Skeletal muscle satellite cell (primary cell): ENCODE measurements around the gene HOXC4.
"Not testable (repeated sequence)": the region's sequence is repeated elsewhere in the genome, so short reads cannot be mapped to it uniquely, and the experiment has no call there.

ENCODE experiments used
- H3K27me3 ChIP-seq: 2 replicates; pipeline ENCODE4 v1.7.0; 2013; ENCODE audit warnings: low read length; ENCODE audit not compliant: control insufficient read depth, insufficient read depth
- H3K36me3 ChIP-seq: 2 replicates; pipeline ENCODE4 v1.7.0; 2013; ENCODE audit warnings: mild to moderate bottlenecking, control low read depth, low read length; ENCODE audit not compliant: insufficient read depth
- H3K4me1 ChIP-seq: 2 replicates; pipeline ENCODE4 v1.7.0; 2013; ENCODE audit warnings: low read length; ENCODE audit not compliant: control insufficient read depth, insufficient read depth
- H3K4me2 ChIP-seq: 2 replicates; pipeline ENCODE4 v1.7.0; 2013; ENCODE audit warnings: mild to moderate bottlenecking, low read length
- H3K4me3 ChIP-seq: 2 replicates; pipeline ENCODE4 v1.7.0; 2013; ENCODE audit warnings: low read length
- H3K9ac ChIP-seq: 2 replicates; pipeline ENCODE4 v1.7.0; 2013; ENCODE audit warnings: mild to moderate bottlenecking, low read depth, low read length, moderate library complexity
- H3K9me3 ChIP-seq: replicated peaks from 2 replicates; pipeline ENCODE4 v1.7.0; 2013; ENCODE audit warnings: mild to moderate bottlenecking, control low read depth, low read length

The HOXC4 gene

DNA sequence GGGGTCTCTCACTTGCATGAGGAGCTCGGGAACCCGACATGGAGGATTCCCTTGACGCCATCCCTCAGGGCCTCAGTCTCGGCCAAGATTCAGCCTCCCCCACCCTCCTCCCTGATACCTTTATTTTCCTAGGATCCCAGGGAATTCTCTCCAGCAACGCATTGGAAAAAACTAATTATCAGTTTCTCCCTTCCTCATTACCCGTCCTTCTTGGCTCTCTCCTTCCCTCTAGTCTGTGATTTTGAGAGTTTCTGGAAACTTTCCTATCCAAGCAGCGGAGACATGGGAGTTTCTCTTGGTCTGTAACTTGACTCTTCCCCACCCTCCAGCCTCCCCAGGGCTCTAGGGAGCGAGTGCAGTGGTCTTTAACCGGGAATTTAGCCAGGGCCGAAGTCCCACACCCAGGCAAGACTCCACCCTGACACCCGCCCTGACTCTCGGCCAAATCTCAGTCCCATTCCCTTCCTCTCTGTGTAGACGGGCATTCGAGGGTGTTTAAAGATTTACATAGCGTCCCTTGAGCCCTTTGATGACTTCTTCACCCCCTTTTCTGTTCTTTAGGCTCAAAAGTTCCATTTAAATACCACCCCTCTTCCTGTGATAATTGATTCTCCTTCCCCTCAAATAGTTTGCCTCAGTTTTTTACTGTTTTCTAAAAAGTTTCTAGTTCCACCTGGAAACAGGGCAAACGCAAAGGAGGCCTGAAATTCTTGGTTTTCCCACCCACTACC, 14.1 kb upstream of the HOXC4 start:
- Histone ChIP-seq H3K27me3 (no peaks in the 10 kb centered on the region), H3K4me2 (no peak overlapping the region), H3K36me3 (peaks cover 3% of the 10 kb centered on the region), H3K9ac (no peak overlapping the region), H3K4me1 (peaks cover 41% of the 10 kb centered on the region), H3K4me3 (no peak overlapping the region), H3K9me3 (no peaks in the 10 kb centered on the region)

DNA sequence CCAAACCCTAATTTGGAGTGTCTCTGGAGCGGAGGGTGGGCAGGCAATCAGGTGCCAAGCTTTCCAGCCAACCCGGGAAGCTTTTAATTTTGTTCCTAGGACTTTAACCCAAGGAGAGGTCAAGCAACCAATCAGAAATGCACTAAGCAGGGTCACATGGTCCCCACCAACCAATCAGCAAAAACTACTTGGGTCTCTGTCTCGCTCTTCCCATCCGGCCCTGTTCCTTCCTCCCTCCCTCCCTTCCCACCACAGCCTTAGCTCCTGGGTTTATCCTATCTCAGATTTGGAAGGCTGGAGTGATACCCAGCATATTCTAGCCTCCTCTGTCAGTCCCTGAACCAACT, 13.5 kb upstream of the HOXC4 start:
- no peak overlapping the region for H3K9ac ChIP-seq
- H3K27me3 ChIP-seq: no peaks in the 10 kb centered on the region
- no peaks in the 10 kb centered on the region for H3K9me3 ChIP-seq
- H3K4me3 ChIP-seq: no peak overlapping the region
- peaks cover 41% of the 10 kb centered on the region for H3K4me1 ChIP-seq
- peaks cover 3% of the 10 kb centered on the region for H3K36me3 ChIP-seq
- no peak overlapping the region for H3K4me2 ChIP-seq

DNA sequence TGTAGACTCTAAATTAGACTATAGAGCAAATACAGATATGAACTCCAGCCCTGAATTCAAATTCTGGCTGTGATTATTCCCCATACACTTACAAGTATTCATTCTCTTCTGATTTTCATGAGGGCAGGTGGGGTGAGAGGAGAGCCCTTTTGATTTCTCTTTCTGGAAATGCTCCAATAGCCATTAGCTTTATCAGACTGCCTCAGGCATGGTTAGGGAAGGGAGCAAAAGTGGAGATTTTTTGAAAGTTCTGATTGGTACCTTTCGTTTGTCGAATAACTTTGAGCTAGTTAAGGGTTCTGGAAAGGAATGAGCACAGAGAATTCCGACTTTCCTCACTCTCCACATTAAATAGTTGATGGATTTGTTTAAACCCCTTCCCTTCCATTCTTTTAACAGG, 13.0 kb upstream of the HOXC4 start:
- no peaks in the 10 kb centered on the region for H3K27me3 ChIP-seq
- no peak overlapping the region for H3K4me3 ChIP-seq
- no peaks in the 10 kb centered on the region for H3K9me3 ChIP-seq
- no peak overlapping the region for H3K4me2 ChIP-seq
- H3K36me3 ChIP-seq: peaks cover 3% of the 10 kb centered on the region
- peaks cover 41% of the 10 kb centered on the region for H3K4me1 ChIP-seq
- H3K9ac ChIP-seq: no peak overlapping the region

DNA sequence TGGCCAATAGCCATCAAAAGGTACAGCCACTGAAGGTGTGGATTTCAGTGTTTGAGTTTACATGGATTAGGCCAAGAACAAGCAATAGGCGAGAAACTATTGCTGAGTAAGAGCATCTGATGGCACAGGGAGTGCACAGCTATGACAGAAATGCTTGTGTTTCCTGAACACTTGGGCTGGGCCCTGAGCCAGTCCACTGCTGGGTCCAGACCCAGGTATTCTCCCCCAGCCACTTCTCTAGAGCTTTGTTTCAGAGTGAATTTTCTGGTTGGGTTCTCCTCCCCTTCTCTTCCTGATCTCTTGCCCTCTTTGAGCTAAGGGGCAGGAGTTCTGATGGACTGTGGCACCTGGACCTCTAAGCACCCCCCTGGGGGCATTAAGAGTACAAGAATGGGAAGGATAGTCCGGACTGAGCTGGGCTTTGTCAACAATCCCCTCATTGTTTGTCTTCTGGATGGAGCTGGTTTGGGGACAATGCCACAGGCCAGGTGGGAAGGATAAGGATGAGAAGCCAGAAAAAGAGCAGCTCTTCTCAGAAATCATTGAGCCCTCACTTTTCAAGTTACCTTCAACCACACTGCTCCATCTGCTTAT, 12.4 kb upstream of the HOXC4 start:
- H3K4me3 ChIP-seq: no peak overlapping the region
- peaks cover 39% of the 10 kb centered on the region for H3K4me1 ChIP-seq
- no peak overlapping the region for H3K4me2 ChIP-seq
- H3K9me3 ChIP-seq: no peaks in the 10 kb centered on the region
- peaks cover 3% of the 10 kb centered on the region for H3K36me3 ChIP-seq
- H3K27me3 ChIP-seq: no peaks in the 10 kb centered on the region
- H3K9ac ChIP-seq: no peak overlapping the region

DNA sequence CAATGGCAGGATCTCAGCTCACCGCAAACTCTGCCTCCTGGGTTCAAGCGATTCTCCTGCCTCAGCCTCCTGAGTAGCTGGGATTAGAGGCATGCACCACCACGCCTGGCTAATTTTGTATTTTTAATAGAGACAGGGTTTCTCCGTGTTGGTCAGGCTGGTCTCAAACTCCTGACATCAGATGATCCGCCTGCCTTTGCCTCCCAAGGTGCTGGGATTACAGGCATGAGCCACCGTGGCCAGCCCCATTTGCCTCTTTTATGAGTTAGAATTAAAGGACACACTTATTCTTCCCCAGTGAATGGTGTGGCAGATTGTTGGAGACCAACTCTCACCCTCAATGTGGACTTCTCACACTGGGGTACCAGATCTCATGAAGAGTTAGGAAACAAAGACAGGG, 11.6 kb upstream of the HOXC4 start:
- not testable (repeated sequence) for H3K4me2 ChIP-seq, H3K36me3 ChIP-seq, H3K27me3 ChIP-seq, H3K4me3 ChIP-seq, H3K9me3 ChIP-seq, H3K9ac ChIP-seq
- peaks cover 31% of the 10 kb centered on the region for H3K4me1 ChIP-seq

DNA sequence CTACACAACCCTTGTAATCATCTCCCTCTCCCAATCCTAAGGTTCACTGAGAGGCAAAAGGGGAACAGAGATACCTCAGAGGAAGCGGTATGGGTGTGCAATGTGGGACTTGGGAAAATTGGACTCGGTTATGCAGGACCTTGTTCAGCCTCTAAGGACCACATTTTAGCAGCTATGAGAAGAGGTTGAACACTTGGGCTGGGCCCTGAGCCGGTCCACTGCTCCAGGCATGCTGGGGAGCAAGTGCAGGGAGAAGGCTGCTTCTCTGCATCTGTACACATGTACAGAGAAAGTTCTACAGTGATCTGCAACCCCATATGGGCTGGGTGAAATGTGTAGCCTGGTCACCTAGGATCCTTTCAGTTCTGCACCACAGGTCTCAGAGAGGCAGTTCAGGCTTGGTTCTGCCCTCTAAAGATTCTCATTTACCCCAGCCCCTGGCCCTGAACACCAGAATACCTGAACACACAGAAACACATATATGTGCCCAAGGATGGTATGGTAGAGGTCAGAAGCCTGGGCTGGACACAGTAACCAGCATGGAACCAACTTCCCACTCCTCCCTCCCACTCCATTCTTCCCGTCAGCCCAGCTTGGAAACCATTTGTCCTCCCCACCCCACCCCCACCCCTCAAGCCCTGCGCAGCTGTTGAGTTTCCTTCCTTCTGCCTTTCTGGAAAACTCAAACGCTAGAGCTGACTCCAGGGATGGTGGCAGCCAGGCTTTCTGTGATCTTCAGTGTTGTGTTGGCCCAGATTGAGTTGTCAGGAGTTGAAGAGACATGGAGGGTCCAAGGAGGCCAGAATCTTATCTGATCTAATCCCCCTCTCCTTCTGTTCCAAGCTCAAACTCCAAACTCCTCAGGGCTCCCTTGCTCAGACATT, 10.4 kb upstream of the HOXC4 start:
- peaks cover 28% of the 10 kb centered on the region for H3K4me1 ChIP-seq
- no peaks in the 10 kb centered on the region for H3K9me3 ChIP-seq
- peak overlapping the region; percentile 3 for H3K4me2 ChIP-seq
- H3K9ac ChIP-seq: no peak overlapping the region
- H3K36me3 ChIP-seq: no peaks in the 10 kb centered on the region
- no peak overlapping the region for H3K4me3 ChIP-seq
- H3K27me3 ChIP-seq: no peaks in the 10 kb centered on the region

DNA sequence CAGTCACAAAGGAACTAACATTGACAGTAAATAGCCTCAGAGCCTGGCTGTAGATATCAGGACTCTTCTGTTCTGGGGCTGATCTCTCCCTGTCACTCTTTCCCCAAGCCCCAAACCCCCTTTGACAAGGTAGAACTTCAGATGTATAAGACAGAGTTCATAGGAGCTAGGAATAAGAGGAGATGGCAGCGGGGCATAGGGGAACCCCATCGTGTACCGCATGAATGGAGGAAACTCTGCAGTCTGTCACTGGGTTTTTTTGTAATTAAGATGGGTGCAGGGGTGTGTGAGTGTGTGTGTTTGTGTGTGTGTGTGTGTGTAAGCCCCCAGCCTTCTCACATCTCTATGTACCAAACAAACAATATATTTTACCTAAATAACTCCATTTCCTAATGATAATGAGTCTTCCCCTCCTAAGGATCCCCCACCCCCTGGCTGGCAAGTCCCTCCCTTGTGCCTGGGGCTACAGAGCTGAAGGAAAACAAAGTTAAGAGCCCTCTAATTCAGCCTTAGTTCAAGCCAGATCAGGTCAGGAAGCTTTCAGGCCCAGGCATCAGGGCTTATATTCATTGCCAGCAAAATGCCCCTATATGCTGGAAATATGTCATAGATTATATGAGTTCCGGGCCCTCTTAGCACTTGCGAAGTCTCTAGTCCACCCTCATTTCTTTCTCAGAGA, 9.1 kb upstream of the HOXC4 start:
- Histone ChIP-seq H3K9ac (no peak overlapping the region), H3K4me3 (no peak overlapping the region), H3K9me3 (no peaks in the 10 kb centered on the region), H3K4me2 (no peak overlapping the region), H3K36me3 (no peaks in the 10 kb centered on the region), H3K27me3 (no peaks in the 10 kb centered on the region), H3K4me1 (peaks cover 21% of the 10 kb centered on the region)

DNA sequence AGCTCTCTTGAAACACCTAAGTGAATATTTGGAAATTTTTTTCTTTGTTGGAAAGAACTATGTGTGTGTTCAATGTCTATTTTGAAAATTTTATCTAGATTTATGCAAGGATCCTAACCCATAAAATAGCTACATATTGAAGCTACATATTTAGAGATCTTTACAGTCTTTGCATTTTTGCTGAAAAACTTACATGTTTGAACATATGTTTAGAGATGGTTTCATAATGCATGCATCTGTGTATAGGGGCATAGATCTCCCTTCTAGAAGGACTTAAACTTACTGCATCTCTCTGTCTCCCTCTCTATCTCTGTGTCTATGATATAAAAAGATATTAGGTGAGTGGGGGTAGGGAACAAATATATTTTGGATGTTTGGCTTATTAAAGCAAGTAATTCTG, 8.2 kb upstream of the HOXC4 start:
- no peak overlapping the region for H3K4me2 ChIP-seq
- H3K9ac ChIP-seq: no peak overlapping the region
- no peaks in the 10 kb centered on the region for H3K36me3 ChIP-seq
- no peaks in the 10 kb centered on the region for H3K27me3 ChIP-seq
- peaks cover 20% of the 10 kb centered on the region for H3K4me1 ChIP-seq
- H3K4me3 ChIP-seq: no peak overlapping the region
- no peaks in the 10 kb centered on the region for H3K9me3 ChIP-seq

DNA sequence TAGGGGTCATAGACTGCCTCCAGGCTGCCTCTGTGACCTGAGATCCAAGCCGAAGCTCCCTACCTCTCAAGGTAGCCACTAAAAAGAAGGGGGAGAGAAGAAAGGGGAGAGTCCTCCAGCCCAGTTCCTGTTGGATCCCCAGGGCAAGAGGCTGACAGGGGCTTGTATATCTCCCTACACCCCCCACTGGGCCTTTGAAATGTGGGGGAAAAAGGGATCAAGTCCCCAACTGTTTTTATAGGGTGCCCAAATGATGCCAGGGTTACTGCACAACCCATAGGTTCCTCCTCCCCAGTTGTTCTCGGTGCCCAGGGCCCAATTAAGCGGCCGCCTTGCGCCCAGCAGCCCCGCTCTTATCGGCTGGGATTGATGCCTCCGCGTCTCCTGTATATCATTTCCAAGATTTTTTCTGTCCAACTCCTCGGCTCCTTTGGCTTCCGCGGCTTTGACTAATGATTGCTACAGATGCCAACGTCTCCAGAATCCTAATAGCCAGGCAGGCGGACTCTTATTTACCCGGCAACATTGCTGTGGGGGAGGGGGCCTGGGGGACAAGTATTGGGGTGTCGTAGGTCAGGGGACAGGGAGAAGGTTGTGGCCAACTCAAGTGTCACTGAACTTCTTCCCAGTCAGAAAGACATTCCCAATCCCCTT, 7.6 kb upstream of the HOXC4 start:
- Histone ChIP-seq H3K27me3 (no peaks in the 10 kb centered on the region), H3K4me3 (no peak overlapping the region), H3K9ac (no peak overlapping the region), H3K4me1 (peaks cover 26% of the 10 kb centered on the region), H3K36me3 (no peaks in the 10 kb centered on the region), H3K9me3 (no peaks in the 10 kb centered on the region), H3K4me2 (no peak overlapping the region)

DNA sequence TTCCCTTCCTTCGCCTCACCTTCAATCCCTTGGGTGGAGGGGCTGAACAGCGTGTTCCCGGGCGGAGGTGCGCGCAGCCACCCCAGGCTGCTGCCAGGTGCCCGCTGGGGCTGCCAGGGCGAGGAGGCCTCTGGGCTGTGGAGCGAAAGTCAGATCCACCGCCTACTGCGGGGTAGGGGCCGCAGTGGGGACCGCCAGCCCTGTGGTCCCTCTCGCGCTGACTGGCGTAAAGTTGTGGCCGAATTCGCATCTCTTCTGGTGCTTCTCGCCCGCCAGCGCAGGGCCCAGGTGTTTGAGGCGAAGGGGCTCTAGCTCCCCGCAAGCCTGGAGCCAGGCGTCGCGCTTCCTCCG, 6.9 kb upstream of the HOXC4 start:
- Histone ChIP-seq H3K27me3 (no peaks in the 10 kb centered on the region), H3K36me3 (no peaks in the 10 kb centered on the region), H3K4me3 (no peak overlapping the region), H3K9ac (no peak overlapping the region), H3K4me1 (peaks cover 33% of the 10 kb centered on the region), H3K4me2 (no peak overlapping the region), H3K9me3 (no peaks in the 10 kb centered on the region)
